Gastrocnemius medialis (tissue), 4 donors: Measurements from ENCODE around the gene NAV2.

ENCODE experiments used
- POLR2A ChIP-seq, 2 donors: fragments of 450-650 bp; IDR thresholded peaks; one replicate each; pipeline ENCODE4 v1.6.1; 2017; ENCODE audit warnings: antibody characterized with exemption in 2 of 2, mild to moderate bottlenecking in 2 of 2, moderate library complexity in 2 of 2
- TF ChIP-seq, protein P1 (sequence below), 5 experiments: fragments of 450-650 bp in 3 of 5; fragments of 200-600 bp in 2 of 5; sonication (generic) in 2 of 5; IDR thresholded peaks in 4 of 5; conservative IDR thresholded peaks in 1 of 5; 1 replicate in 4 of 5; 2 replicates in 1 of 5; pipeline ENCODE4 v1.5.1; 2016 to 2019; ENCODE audit warnings: antibody characterized with exemption in 5 of 5, mild to moderate bottlenecking in 3 of 5, moderate library complexity in 3 of 5

DNA sequence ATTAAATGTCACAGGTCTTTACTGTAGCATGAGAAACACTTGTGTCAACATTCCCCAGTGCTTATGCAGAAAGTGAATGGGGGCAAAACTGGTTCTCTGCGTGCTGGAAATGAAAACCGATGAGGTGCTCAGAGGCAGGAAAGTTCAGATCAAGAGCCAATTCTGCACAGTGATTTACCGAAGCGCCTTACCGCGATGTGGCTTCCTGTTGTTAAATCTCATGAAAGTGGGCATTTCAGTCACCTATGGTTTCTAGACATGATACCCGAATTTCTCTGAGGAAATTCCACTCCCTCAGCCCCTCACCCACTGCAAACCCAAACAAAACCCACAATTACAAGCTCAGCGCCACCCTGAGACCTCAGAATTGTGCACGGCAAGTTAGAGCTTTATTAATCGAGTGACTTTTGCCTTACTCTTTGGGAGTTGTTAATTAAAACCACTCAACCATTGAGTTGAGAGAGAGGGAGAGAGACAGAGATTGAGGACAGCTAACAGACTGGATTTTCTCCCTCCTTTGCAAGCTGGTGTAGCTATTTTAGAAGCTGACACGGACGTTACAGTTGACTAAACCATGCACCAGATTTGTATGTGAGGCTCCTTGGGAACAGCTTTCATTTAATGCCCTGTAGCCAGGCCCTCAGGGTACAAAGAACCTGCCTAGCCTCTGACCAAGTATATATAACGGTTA, 251.2 kb downstream of the NAV2 start:
- TF ChIP-seq, protein P1, sequence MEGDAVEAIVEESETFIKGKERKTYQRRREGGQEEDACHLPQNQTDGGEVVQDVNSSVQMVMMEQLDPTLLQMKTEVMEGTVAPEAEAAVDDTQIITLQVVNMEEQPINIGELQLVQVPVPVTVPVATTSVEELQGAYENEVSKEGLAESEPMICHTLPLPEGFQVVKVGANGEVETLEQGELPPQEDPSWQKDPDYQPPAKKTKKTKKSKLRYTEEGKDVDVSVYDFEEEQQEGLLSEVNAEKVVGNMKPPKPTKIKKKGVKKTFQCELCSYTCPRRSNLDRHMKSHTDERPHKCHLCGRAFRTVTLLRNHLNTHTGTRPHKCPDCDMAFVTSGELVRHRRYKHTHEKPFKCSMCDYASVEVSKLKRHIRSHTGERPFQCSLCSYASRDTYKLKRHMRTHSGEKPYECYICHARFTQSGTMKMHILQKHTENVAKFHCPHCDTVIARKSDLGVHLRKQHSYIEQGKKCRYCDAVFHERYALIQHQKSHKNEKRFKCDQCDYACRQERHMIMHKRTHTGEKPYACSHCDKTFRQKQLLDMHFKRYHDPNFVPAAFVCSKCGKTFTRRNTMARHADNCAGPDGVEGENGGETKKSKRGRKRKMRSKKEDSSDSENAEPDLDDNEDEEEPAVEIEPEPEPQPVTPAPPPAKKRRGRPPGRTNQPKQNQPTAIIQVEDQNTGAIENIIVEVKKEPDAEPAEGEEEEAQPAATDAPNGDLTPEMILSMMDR (IDR thresholded peaks at IDR 0.05 in 4 of 5, conservative IDR thresholded peaks at IDR 0.05 in 1 of 5), result no peak
- TF ChIP-seq POLR2A (IDR thresholded peaks at IDR 0.05), result no peak
